Germinal center (tissue), 1 donor: ENCODE measurements around the gene KAT14.
"Not testable (repeated sequence)": the region's sequence is repeated elsewhere in the genome, so short reads cannot be mapped to it uniquely, and the experiment has no call there.

Source experiments
- DNase-seq: peaks from one replicate; pipeline ENCODE4 v3.0.0; 2012; ENCODE audit warnings: mixed read lengths, low spot score

The KAT14 gene

GRCh38 chr20:18154342-18154741 is 16.7 kb downstream of the KAT14 start:
- DNase-seq: no peak

GRCh38 chr20:18156045-18156444 is 18.4 kb downstream of the KAT14 start:
- no peak for DNase-seq

GRCh38 chr20:18164356-18164755 is 26.7 kb downstream of the KAT14 start:
- no peak for DNase-seq

DNA sequence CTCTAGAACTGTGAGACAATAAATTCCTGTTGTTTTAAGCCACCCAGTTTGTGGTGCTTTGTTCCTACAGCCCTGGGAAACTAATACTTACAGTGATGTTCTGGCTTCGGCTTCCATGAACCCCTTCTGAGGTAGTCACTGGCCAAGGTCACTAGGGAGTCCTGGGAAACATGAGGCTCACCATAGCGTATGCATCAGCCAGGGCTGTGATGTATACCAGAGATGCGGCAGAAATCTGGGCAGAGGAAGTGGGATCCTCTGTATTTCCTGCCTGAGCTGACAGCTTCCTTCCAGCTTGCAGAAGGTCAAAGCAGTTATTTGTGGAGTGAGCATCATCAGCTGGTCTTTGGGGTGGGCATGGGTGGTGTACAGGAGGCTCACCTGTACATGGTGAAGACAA is 27.9 kb downstream of the KAT14 start:
- DNase-seq: no peak

- DNase-seq: no peak
Measured at GRCh38 chr20:18166241-18166881, 28.7 kb downstream of the KAT14 start.

DNA sequence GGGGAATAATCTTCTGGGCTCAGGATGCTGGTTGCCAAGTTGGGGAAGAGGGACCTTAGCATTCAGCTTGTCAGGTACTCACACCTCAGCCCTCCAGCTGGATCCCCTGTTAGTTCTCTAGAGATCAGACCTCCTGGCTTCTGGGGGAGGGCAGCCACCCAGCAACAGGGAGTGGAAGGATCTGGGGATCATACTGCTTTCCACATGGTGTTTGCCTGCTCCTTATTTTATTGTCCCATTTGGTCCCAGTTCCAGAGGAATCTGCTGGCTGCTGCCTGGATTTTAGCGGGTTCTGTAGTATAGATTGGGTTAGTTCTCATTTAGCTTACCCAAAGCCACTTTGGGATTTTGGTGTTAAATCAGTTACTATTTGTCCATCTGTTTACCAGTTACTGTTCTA is 29.3 kb downstream of the KAT14 start:
- DNase-seq: no peak

DNA sequence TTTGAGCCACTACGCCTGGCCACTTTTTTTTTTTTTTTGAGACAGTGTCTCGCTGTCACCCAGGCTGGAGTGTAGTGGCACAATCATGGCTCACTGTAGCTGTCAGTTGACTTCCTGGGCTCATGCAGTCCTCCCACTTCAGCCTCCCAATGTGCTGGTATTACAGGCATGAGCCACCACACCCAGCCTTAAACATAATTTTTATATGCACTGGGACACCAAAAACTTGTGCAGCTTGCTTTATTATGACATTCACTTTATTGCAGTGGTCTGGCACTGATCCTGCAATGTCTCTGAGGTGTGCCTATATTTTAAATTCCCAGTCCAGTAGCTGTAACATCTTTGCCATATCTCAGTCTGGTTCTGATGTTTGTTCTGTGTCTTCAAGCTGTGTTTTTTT is 34.7 kb downstream of the KAT14 start:
- DNase-seq: no peak

- DNase-seq: no peak
Measured at GRCh38 chr20:18174906-18175683, 37.4 kb downstream of the KAT14 start.

DNA sequence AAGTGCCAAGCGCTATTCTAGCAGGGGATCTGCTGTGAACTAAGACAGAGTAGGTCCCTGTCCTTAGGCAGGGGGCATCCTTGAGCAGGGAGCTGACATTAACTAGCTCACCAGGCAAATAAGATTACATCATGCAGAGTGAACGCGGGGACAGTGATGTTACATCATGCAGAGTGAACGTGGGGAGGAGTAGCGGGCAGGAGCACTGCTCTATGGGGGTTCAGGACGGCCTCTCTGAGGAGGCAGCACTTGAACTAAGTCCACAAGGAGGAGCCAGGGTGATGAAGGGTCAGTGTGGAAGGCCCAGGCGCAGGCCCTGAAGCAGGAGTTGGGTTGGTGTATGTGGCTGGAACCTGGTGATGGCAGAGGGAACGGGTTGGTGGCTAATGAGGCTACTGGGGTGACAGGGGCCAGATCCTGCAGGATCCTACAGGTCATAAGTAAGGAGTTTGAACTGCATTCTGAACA is 38.7 kb downstream of the KAT14 start:
- DNase-seq: no peak

DNA sequence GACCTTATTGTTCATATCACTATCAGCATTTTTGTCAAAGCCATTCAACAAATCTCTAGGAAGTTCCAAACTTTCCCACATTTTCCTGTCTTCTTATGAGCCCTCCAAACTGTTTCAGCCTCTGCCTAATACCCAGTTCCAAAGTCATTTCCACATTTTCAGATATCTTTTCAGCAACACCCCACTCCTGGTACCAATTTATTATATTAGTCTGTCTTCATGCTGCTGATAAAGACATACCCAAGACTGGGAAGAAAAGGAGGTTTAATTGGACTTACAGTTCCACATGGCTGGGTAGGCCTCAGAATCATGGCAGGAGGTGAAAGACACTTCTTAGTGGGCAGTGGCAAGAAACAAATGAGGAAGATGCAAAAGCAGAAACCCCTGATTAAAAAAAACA is 42.7 kb downstream of the KAT14 start:
- DNase-seq: not testable (repeated sequence)

DNA sequence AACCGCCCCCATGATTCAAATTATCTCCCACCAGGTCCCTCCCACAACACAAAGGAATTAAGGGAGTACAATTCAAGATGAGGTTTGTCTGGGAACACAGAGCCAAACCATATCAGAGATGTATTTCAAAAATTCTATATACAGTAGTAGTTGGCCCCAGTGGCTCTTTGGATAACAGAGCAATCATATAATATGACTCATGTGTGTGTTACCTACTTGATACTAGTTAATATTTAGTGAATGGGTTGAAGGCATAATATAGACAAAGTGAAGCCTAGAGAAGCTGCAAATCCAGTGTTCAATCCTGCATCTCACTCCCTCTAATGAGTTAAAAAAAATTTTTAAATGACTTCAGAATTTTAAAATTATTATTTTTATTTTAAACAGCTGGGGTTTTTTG is 43.2 kb downstream of the KAT14 start:
- DNase-seq: no peak

- no peak for DNase-seq
Measured at GRCh38 chr20:18187020-18187419, 49.4 kb downstream of the KAT14 start.

DNA sequence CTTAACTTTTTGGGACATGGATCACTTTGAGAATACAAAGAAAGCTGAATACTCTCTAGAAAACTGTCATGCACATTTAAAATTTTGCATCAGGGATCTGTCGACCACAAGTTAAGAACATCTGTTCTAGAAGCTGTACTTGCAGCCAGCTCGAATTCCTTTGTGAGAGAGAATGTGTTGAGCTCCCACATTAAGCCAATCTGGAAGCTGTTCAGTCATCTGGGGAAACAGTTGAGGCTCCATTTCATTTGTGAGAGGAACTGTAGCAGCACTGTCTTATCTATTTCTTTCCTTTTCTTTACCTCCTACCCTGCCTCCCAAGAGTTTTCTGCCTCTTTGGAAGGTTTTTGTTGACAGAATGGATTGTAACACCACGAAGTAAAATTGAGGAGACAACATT is 50.8 kb downstream of the KAT14 start:
- DNase-seq: no peak

DNA sequence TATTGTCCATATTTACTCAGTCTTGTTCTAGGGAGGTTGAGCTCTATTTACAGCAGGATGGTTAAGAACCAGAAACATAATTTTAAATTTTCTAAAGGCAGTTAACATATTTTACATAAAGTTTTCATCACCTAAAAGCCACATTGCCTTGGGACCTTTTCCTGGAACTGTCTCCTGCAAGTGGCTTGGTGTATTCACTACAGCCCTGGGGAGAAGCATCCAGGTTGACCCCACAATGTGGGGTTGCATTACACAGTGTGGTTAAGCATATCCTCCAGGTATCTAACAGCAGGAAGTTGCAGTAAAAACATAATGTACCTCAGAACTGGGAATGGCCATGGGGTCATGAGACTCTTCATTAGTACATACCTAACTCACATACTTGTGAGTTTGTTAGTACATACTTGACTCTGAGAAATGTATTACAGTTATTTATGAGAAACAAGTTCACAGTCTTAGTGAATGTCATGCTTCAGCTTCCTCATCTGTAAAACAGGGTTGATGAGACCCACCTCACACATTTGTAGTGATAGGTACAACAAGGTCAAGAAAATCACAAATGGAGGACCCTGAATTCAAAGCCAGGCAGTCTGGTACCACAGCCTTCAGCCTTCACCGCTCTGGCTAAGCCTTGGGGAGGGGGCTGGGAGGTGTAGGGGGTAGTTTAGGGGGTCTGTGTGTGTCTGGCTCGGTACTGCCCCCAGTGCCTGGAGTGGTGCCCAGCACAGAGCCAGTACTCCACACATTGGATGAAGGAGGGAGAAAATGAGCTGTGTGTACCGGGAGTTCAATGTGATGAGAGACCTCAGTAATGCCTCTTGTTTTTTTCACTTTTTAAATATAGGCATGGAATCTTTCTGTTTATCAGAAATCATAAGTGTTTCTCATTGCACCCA is 52.9 kb downstream of the KAT14 start:
- no peak for DNase-seq

- no peak for DNase-seq
Measured at GRCh38 chr20:18191306-18191705, 53.6 kb downstream of the KAT14 start.

DNA sequence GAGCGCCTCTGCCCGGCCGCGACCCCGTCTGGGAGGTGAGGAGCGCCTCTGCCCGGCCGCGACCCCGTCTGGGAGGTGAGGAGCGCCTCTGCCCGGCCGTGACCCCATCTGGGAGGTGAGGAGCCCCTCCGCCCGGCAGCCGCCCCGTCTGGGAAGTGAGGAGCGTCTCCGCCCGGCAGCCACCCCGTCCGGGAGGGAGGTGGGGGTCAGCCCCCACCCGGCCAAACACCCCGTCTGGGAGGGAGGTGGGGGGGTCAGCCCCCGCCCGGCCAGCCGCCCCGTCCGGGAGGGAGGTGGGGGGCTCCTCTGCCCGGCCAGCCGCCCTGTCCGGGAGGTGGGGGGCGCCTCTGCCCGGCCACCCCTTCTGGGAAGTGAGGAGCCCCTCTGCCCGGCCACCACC is 56.8 kb downstream of the KAT14 start:
- DNase-seq: not testable (repeated sequence)

- no peak for DNase-seq
Measured at GRCh38 chr20:18195931-18196330, 58.3 kb downstream of the KAT14 start.

- no peak for DNase-seq
Measured at GRCh38 chr20:18197382-18198070, 59.9 kb downstream of the KAT14 start.

DNA sequence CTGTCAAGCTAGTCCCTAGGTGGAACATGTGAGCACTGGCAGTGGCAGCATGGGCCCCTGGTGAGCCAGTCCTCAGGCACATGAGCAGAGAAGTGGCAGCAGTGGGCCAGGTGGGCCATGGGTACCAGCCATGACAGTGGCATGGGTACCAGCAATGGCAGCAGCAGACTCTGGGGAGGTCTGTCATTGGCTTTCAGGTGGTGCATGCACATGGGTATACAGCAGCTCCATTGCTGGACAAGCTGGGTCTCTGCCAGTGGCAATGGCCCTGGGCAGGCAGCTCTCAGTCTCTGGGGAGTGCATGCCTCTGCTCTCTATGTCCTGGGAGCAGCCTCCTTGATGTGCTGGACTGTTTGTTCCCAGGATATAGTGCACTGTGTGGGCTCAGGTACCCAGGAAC is 65.3 kb downstream of the KAT14 start:
- DNase-seq: no peak

GRCh38 chr20:18203700-18204099 is 66.0 kb downstream of the KAT14 start:
- DNase-seq: not testable (repeated sequence)

DNA sequence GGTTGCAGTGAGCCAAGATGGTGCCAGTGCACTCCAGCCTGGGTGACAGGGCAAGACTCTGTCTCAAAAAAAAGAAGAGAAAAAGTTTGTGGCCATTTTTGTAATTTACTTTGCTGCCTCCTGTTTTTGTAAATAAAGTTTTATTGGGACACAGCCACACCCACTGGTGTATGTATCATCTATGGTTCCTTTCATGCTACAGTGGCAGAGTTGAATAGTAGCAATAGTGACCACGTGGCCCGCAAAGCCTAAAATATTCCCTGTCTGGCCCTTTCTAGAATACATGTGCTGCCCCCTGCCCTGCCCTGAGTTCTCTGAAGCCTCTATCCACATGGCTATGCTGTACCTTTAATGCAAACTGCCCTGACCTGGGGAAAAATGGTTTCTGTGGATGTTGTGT is 75.3 kb downstream of the KAT14 start:
- DNase-seq: no peak

GRCh38 chr20:18215566-18215965 is 77.9 kb downstream of the KAT14 start:
- DNase-seq: no peak
